GM19239 (cell line): ENCODE results near the gene DTL.

Source experiments
- DNase-seq: peaks from one replicate; pipeline ENCODE4 v3.0.0; 2011; ENCODE audit warnings: low spot score; ENCODE audit not compliant: insufficient read length
- FAIRE-seq: peaks from 2 replicates; lab custom pipeline; 2011; peaks lifted over from hg19 to GRCh38; lab: Jason Lieb, UNC

Gene DTL

GRCh38 chr1:212082765-212083406, 47.3 kb downstream of the DTL start:
- FAIRE-seq (no peak), DNase-seq (no peak)

DNA sequence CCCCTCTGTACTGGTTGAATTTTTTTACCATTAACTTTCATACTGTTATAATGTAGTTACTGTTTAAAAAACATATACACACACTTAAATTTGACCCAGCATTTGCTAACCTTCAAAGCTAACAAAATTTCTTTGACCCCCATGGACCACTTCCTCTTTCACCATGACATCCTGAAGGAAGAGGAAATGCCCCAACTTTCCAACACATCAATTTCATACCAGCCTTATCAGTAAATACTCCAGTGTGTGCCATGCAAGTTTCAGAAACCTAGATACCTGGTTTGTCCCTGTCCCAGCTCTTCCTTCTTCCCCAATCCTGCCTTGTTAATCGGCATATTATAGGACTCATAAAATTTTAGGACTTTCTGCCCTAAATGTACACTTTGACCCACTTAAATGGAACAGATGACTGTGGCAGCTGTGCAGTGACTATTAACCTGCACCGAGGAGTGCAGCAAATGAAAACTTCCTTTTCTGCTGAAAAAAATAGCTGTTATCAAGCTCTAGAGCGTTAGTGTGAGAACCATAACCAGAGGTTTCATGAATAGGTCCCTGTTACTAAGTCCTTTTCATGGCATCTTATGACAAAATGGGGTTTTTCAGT, 54.1 kb downstream of the DTL start:
- FAIRE-seq (peak; percentile 45), DNase-seq (no peak)

DNA sequence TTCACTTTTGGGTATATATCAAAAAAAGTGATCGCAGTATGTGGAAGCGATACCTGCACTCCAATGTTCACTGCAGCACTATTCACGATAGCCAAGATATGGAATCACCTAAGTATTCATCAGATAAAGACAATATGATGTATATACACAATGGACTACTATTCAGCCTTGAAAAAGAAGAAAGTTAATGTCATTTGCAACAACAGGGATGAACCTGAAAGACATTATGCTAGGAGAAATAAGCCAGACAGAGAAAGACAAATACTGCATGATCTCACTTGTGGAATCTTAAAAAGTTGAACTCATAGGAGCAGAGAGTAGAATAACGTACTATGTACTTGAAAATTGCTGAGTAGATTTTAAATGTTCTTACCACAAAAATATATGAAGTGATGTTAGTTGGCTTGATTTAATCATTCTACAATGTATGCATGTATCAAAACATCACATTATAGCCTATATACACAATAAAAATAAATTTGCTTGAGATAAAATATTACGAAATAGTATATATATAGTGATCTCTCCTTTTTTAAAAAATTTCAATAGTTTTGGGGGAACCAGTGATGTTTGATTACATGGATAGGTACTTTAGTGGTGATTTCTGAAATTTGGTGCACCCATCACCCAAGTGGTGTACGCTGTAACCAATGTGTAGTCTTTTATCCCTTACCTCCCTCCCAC, 56.0 kb downstream of the DTL start:
- DNase-seq, result no peak
- FAIRE-seq, result no peak

GRCh38 chr1:212097360-212097759, 61.8 kb downstream of the DTL start:
- no peak for FAIRE-seq
- no peak for DNase-seq

- FAIRE-seq (no peak), DNase-seq (no peak)
These were observed 62.8 kb downstream of the DTL start for GRCh38 chr1:212098310-212098709.

DNA sequence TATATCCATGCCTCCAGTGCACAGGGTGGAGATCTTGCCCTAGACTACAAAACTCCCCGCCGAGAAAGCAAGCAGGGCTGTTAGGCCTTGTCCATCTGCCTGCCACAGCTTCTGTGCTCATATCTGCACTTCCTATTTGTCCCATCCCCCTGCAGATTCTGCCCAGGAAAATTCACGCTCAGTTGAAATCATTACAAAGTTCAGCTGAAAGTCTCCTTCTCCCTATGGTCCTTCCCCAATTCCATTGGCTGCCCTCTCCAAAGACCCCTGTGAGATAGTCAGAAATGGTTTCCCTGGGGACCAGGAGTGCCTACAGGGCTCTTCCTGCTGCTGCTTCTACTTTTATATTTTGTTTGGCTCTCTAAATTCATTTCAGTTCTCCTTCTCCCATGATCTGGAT, 63.2 kb downstream of the DTL start:
- FAIRE-seq (no peak), DNase-seq (no peak)

GRCh38 chr1:212101251-212101650, 65.7 kb downstream of the DTL start:
- DNase-seq (no peak), FAIRE-seq (no peak)

DNA sequence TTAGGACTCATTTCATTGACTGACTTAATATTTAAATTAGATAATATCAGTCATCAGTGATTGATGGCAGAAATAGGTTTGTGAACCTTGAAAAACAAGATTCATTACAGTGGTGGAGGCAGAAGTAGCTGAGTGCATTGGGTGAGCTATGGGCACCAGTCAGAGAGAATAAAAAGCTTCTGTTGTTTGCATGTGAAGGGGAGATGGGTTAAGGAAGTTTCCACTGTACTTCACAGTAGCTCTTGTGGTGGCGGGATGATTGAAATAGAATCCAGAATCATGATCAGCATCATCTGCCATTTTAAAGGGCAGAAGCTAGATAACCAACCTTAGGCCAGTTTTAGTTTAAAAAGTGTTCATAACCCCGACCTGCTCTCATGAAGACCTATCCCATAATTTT, 66.2 kb downstream of the DTL start:
- DNase-seq, result no peak
- FAIRE-seq, result peak; percentile 53

DNA sequence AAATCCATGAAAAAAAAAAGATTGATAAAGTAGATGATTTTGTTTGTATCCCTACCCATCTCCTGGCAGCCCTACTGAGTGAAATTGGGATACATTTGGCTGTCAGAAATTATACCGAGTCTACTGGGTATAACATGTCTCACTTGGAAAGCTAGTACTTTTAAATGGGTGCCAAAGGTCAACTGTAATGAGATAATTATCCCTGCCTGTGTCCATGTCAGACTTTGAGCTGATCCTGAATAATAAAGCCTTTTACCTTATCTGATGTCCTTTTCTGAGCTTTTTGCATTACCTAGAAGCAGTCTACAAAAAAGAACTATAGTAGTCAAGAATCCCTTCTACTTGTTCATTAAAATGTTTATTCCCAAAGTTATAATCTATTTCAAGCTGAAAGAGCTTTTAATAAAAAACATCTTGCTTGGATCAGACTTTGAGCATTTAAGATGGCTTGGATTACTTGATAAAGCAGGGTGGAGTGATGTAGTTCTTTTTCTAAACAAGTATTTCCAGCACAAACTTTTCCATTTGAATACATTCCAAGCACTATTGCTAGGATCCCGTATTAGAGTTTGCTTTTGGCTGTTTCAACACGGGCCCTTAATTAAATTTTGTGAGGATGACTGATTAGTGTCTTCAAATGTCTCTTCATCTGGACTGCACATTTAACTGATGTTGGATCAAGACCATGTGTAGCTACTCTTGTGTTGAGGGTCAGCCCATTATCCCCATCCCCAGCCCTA, 69.2 kb downstream of the DTL start:
- FAIRE-seq, result no peak
- DNase-seq, result no peak

- DNase-seq (no peak), FAIRE-seq (no peak)
These were observed 70.8 kb downstream of the DTL start for GRCh38 chr1:212106286-212106792.

DNA sequence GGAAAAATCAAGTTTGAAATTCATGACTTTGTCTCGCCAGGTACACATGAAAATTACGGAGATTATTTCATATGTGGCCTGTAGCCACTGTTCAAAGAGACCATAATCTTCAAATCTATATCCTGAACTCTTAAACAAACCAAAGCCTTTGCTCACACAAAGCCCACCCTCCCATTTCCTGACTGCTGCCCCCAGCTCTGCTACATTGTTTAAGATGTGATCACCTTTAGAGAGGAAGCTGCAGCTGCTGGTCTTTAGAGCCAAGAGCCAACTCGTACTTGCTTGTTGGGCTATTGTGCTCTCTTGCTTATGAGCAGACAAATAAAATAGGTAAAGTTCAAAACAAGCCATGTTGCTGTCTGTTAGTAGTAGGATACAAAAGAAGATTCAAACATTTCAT, 71.9 kb downstream of the DTL start:
- FAIRE-seq, result no peak

GRCh38 chr1:212108187-212108586, 72.6 kb downstream of the DTL start:
- FAIRE-seq, result no peak
- no peak for DNase-seq

More for the DNA sequence above, 71.9 kb downstream of the DTL start:
- DNase-seq, result no peak

DNA sequence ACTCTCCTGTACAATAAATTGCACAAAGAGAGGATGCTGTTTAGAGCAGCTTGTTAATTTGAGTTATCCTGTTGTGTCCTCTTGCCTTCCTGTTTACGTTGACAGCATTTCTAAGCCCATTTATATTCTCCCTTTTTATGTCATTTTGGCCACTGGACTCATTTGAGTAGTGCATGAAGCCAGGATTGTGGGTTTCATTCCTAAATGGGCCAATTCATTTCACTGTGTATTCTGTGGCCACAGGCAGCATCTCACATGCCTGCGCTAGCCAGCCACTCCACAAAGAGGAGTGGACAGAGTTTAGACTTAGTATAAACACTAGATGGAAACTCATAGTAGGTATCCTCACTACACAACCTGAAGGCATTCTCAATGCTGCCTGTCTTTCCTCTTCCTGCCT, 73.4 kb downstream of the DTL start:
- no peak for DNase-seq
- no peak for FAIRE-seq

- FAIRE-seq (peak; percentile 18), DNase-seq (no peak)
These were observed 74.2 kb downstream of the DTL start for GRCh38 chr1:212109728-212110127.

GRCh38 chr1:212110617-212111016, 75.1 kb downstream of the DTL start:
- no peak for FAIRE-seq
- no peak for DNase-seq

GRCh38 chr1:212111536-212111935, 76.0 kb downstream of the DTL start:
- DNase-seq (no peak), FAIRE-seq (no peak)

GRCh38 chr1:212113706-212114105, 78.2 kb downstream of the DTL start:
- FAIRE-seq (no peak), DNase-seq (no peak)

DNA sequence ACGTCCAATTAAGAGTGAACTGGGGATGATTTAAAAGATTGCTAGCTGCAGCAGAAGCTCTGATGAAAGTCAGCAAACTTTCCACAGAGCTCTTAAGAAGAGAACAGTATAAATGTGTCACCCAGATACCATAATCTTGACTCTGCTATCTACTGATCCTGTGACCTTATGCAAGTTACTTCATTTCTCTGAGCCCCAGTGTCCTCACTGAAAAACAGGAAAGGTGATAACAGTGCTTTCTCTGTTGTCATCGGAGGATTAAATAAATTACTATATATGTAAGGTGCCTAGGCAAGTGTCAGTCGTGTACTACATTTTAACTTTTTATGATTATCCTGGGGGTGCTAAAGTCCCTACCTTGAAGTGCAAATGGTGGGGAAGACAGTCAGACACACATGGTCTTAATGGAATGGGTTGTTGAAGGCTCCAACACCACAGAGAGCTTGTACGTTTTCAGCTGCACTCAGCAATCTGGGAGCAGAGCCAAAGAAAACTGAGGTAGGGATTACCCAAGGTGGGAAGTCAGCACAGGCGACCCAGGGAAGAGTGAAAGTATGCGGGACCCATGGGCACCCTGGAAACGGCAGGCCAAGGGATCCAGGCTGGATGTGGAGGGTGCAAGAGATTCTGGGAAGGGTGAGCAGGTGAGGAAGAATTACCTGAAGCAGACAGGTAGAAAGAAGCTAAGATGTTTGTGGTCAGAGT, 82.8 kb downstream of the DTL start:
- DNase-seq (no peak), FAIRE-seq (no peak)

- FAIRE-seq (no peak), DNase-seq (no peak)
These were observed 83.3 kb downstream of the DTL start for GRCh38 chr1:212118872-212119260.

- FAIRE-seq (no peak), DNase-seq (no peak)
These were observed 83.9 kb downstream of the DTL start for GRCh38 chr1:212119397-212119837.
